ENCODE measurements around the gene PRKCE.

Gene PRKCE

DNA sequence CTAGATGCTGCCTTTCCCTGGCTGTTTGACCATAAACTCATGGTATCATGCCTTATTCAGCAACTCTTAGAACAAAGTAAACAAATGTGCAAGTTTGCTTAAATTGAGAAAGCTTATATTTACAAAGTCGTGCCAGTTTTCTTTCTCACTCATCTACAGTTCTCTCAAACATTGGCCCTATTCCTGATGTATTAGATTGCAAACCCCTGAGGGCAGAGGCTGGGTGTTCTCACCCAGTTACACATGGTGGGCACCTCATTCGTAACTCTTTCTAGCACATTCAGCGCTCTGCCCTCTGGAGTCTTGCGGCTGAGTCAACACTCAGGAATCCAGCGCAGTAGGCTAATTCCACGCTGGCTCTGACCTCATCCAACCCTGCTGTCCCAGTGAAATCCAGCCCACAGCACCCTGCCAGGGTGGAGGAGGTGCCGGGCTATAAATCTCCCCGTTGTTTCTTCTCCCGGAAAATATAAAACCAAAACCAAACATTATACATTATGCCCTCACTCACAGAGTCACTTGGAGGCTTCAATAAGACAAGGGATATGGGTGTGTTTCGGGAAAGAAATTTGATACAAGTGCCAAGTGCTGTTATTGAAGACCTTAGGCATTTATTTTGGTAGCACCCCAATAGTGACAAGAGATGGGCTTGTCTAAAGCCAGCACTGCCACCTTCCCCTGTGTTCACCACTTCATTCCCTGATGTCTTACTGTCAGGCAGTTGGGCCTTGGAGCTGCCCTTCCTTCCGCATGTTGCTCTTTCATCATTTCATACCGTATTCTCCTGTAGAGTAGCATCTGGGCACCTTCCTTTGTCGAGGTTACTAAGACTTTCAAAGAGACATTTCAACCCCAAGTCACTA, 287.4 kb downstream of the PRKCE start:
- TF ChIP-seq CTCF (IDR thresholded peaks at IDR 0.05) = no peak

GRCh38 chr2:45941531-45942236, 290.2 kb downstream of the PRKCE start:
- no peak for TF ChIP-seq CTCF (IDR thresholded peaks at IDR 0.05)

DNA sequence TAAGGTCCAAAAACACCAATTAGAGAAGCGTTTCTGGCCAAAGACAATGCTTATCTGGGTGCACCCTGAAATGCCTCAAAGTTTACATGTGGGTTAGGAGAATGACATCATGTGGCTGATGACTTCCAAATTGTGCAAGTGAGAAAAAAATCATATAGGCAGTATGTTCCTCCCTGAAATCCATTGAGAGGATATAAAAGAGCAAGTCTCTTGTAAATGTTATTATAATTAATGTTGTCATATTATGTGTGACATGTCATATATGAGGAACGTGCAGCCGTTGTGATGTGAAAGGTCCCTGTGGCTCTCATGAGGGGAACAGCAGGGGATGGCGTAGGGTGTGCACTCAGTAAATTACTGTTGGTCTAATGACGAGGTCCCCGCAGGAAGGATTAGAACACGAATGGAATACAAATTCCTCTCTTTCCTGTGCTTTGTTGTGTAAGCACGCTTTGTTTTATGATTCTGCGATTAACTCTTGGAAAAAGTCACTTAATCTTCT, 290.8 kb downstream of the PRKCE start:
- TF ChIP-seq CTCF (IDR thresholded peaks at IDR 0.05) = no peak

DNA sequence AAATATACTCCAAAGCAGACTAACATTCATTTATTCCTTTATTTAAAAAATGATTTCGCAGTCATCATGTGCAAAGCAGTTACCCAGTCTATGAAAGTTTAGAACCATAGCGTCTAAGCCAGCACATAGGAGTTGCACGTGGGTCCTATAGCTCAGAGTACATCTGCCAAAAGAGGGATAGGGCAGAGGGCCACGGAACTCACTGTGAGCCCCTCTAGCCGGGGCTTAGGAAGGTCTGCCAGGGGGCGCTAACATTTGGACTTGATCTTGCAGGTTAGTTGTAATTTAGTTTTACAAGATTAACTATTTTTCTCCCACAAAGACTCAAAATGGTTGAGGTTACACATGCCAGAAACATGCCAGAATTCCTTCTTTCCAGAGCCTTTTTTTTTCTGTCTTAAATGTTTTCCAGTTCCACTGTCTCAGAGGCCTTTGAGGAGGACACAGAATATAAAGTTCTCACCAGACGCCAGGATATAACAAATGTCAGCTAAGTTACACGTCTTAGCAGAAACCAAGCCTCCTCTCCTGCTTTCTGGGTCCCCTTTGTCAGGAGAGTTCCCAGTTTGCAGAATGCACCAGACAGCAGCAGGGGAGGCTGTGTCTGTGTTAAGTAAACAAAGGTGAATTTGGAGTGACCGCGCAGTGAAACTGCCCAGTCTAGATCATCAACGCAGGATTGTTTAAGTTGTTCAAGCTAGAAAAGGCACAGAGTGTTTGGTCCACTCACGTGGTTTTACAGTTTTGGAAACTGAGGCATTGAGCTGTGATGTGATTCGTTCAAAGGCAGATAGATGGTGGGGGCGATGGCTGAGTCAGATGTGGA, 292.0 kb downstream of the PRKCE start:
- no peak for TF ChIP-seq CTCF (IDR thresholded peaks at IDR 0.05)

GRCh38 chr2:45944074-45944473, 292.6 kb downstream of the PRKCE start:
- no peak for TF ChIP-seq CTCF (IDR thresholded peaks at IDR 0.05)

DNA sequence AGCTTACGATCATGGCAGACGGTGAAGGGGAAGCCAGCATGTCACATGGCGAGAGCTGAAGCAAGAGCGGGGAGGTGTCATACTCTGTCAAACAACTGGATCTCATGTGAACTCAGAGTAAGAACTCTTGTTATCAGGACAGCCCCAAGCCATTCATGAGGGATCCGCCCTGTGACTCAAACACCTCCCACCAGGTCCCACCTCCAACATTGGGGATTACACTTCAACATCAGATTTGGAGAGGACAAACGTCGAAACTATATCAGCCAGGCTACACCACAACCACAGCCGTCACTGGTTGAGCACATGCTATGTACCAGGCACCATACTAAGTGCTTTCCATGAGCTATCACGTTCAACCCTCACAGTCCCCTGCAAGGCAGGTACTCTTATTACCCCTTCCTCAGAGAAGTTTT, 293.8 kb downstream of the PRKCE start:
- no peak for TF ChIP-seq CTCF (IDR thresholded peaks at IDR 0.05)

GRCh38 chr2:45946023-45946422, 294.5 kb downstream of the PRKCE start:
- no peak for TF ChIP-seq CTCF (IDR thresholded peaks at IDR 0.05)

Data from LNCAP (cell line).